Astrocyte of the spinal cord (primary cell): ENCODE measurements around the gene PIK3C2G.
"Not testable (repeated sequence)": the region's sequence is repeated elsewhere in the genome, so short reads cannot be mapped to it uniquely, and the experiment has no call there.

Experiments used
- DNase-seq: peaks from one replicate; pipeline ENCODE4 v3.0.0; 2011; ENCODE audit warnings: low read depth, low spot score
- H3K4me3 ChIP-seq: 2 replicates; pipeline ENCODE4 v1.5.1; 2011; ENCODE audit warnings: low read depth, mild to moderate bottlenecking, low read length, moderate library complexity
- in situ Hi-C: cut with HindIII; loops from 2 replicates; pipeline ENCODE4 v1.10.0; 2017; ENCODE audit warnings: low sequenced_read_pairs
- TF ChIP-seq, protein P1 (sequence below): IDR thresholded peaks from 2 replicates; pipeline ENCODE4 v1.5.1; 2012; ENCODE audit warnings: low read depth, mild to moderate bottlenecking, low read length, inconsistent platforms

PIK3C2G gene

DNA sequence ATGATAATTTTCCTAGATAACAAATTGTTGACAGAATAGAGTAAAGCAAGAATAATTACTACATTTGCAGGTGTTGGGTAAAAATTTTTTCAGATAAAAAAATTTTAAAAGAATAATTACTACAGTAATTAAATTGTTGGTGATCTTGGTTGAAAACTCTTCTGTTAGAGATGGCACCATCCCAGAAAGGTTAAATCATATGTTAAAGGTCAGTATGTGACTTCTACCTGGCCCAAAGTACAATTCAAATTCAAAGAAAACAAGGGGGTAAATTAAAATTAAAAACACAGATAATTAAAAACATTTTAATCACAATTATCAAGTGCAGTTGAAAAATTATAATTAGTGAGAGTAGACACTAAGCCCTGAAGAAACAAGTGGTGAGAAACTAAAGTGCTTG is 18.1 kb upstream of the PIK3C2G start:
- in situ Hi-C loops: no loop called here
- TF ChIP-seq, protein P1, sequence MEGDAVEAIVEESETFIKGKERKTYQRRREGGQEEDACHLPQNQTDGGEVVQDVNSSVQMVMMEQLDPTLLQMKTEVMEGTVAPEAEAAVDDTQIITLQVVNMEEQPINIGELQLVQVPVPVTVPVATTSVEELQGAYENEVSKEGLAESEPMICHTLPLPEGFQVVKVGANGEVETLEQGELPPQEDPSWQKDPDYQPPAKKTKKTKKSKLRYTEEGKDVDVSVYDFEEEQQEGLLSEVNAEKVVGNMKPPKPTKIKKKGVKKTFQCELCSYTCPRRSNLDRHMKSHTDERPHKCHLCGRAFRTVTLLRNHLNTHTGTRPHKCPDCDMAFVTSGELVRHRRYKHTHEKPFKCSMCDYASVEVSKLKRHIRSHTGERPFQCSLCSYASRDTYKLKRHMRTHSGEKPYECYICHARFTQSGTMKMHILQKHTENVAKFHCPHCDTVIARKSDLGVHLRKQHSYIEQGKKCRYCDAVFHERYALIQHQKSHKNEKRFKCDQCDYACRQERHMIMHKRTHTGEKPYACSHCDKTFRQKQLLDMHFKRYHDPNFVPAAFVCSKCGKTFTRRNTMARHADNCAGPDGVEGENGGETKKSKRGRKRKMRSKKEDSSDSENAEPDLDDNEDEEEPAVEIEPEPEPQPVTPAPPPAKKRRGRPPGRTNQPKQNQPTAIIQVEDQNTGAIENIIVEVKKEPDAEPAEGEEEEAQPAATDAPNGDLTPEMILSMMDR: no peak
- H3K4me3 ChIP-seq: no peak overlapping the region
- DNase-seq: no peak

DNA sequence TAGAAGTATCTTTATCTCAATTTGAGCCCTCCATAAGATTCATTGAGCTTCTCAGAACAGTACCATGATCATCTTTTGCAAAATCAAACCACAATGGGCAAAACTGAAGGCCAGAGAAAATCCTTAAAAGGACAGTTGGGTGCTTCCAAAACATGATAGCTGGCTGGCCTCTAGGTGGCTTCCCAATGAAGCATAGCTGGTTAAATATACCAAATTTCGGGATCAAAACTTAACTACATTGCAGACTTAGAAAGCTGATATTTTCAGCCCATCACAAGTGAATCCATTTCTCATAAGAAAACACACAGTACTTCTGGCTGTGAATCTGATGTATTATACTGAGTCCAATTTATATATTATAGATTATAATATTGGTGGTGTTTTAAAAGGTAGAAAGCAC is 15.3 kb upstream of the PIK3C2G start:
- H3K4me3 ChIP-seq: no peak overlapping the region
- no peak for DNase-seq
- TF ChIP-seq, protein P1: peak; percentile 39
- in situ Hi-C loops: no loop called here

DNA sequence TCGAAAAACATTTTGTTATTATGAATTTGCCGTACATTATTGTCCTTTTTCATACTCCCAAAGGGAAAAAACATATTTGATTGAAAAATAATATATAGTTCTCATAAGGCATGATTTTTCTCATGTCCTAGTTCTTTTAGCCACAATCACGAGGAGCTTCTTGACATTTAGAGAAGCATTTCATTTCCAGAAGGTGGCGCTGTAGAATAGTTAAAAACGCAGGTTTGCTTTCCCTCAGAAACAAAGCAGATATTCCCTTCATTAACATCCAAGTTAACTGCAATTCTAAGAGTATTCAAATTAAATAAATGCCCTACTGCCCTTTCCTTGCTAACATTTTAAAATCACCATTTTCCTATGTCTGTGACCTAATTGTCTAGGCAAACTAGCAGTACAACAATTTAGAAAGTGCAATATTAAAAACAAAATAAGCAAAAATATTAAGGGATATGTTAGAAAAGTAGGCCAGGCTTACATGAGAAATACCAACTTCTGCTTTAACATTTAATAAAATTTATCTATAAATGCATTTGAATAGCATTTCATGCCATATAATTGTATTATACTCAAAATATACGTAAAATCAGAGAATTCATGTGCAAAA is 10.9 kb upstream of the PIK3C2G start:
- peak; percentile 78 for DNase-seq
- H3K4me3 ChIP-seq: no peak overlapping the region
- in situ Hi-C loops: no loop called here
- TF ChIP-seq, protein P1: peak; percentile 66

DNA sequence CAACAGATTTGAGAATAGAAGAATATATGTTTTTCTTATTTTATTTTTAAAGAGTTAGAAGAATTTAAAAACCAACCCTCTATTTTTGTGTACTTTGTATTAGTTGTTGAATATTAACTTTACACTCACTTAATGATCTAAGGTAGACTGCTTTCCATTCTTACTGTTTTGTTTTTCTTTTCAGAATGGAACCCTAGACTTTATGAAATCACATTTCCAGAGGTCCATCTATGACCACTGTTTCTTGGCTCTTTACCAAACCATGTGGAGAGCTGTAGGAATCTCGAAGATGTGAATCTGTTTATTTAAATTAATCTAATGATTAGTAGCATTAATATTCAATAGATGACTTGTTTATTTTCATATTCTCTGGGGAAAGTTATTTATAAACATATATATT is 7.2 kb upstream of the PIK3C2G start:
- DNase-seq: no peak
- no peak overlapping the region for H3K4me3 ChIP-seq
- TF ChIP-seq, protein P1: no peak
- in situ Hi-C loops: no loop called here

DNA sequence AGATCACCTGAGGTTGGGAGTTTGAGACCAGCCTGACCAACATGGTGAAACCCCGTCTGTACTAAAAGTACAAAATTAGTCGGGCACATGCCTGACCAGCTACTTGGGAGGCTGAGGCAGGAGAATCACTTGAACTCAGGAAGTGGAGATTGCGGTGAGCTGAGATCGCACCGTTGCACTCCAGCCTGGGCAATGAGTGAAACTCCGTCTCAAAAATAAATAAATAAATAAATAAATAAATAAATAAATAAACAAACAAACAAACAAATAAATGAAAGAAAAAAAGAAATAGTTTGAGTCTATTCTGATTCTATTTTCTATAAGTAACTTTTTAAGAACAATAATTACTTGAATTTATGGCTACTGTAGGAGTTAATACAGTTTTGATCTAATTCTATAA is 6.3 kb upstream of the PIK3C2G start:
- in situ Hi-C loops, H3K4me3 ChIP-seq, DNase-seq: not testable (repeated sequence)

DNA sequence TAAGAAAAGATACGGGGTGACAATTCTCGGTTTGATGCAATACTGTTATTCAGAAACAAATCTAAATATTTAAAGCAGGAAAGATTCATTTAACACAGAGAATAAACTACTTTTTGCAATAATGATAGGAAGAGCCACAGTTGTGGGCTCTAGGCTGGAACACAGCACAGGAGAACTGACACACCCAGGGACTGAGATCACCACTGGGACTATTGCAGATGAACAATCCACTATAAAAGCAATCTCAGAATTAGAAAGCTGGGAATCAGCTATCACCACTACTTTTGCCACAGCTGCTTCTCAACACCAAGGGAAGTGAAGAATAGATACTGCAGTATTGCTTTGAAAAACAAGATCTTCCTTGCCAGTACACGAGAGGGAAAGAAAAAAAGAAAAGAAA is 4.1 kb upstream of the PIK3C2G start:
- TF ChIP-seq, protein P1: no peak
- in situ Hi-C loops: no loop called here
- no peak for DNase-seq
- H3K4me3 ChIP-seq: no peak overlapping the region

DNA sequence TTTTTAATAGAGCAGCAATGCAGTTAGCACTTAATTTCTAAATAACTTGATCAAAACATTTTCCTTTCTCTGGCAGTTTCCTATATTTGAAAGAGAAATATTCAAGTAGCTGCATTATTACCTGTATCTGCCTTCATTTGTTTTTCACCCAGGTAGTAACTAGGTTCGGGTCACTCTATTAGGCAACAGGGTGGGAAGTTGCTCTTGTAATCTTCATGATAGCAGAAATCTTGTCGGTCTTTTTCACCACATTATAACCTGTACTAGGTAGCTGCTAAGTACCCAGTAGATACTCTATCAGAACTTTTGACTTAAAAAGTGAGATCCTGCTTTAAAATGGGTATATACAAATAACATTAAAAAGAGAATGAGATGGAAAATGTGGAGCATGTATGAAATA is 2.4 kb upstream of the PIK3C2G start:
- TF ChIP-seq, protein P1: no peak
- DNase-seq: no peak
- H3K4me3 ChIP-seq: no peak overlapping the region
- in situ Hi-C loops: no loop called here
